Middle frontal gyrus (tissue), 1 donor: ENCODE data around the gene SUCLG1.
A peak's percentile ranks its signal among the peaks of the same experiment; 100 is the strongest.

Experiments
- DNase-seq: peaks from one replicate; pipeline ENCODE4 v3.0.0-alpha.2; 2015; ENCODE audit warnings: low spot score; ENCODE audit errors: extremely low spot score

SUCLG1 gene

GRCh38 chr2:84467389-84467788, 8.3 kb upstream of the SUCLG1 start:
- no peak for DNase-seq

GRCh38 chr2:84461310-84461709, 2.2 kb upstream of the SUCLG1 start:
- no peak for DNase-seq

- no peak for DNase-seq
Observed at GRCh38 chr2:84460670-84461069, 1.6 kb upstream of the SUCLG1 start.

- no peak for DNase-seq
Observed at GRCh38 chr2:84459944-84460429, 907 bp upstream of the SUCLG1 start.

- DNase-seq = no peak
Observed at GRCh38 chr2:84458551-84459017, 496 bp downstream of the SUCLG1 start.

DNA sequence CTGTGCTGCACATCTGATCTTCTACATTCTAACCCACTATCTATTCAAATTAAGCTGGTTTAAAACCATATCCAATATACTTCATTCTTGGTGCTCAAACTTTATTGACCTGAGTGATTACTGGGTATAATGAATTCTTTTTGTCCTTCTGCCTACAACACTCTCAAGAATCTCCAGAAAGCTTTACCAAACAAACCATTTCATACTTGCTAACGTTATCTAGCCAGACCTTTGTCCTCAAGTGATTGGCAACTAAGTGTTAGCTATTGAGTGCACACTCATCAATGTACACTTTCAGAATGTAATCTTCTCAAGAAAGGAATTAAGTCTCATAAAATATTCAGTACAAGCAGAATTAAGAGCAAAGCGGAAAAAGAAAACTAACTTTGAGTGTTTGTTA, 1.4 kb downstream of the SUCLG1 start:
- DNase-seq = no peak

DNA sequence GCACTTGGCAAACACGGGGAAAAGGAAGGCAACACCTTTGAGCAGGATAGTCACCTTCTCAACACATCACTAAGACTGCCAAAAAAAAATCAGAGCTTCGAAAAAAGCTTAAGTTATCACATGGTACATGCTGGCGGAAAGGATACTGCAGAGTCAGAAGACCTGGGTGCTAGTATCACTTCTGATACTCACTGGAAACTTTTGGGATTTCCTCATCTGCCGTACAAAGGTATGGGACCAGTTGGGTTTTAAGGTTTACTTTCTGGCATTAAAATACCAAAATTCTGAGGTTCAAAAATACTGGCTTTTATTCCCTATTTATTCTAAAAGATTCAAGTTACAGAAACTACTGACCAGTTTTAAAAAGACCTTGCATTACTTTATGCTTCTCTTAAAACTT, 2.9 kb downstream of the SUCLG1 start:
- DNase-seq = no peak

GRCh38 chr2:84454581-84454980, 4.5 kb downstream of the SUCLG1 start:
- DNase-seq = no peak

DNA sequence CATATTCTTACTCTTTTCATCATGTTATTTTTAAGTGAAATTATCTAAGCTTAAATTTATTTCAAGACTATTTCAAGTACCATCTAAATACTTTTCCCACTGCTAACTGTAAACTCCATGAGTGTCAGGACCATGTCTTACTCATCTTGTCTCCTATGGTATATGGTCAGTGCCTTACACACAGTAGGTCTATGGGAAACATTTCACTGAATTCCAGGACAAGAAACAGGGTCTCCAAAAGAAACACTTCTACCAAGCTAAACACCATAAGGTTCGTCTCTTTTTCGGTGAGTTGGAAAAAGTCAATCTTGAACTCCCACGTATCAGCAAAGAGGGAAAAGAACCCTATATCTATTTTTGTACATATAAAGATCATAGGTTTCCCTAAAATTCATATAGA, 6.5 kb downstream of the SUCLG1 start:
- no peak for DNase-seq

- no peak for DNase-seq
Observed at GRCh38 chr2:84451579-84451978, 7.5 kb downstream of the SUCLG1 start.

GRCh38 chr2:84450288-84451227, 8.5 kb downstream of the SUCLG1 start:
- no peak for DNase-seq

DNA sequence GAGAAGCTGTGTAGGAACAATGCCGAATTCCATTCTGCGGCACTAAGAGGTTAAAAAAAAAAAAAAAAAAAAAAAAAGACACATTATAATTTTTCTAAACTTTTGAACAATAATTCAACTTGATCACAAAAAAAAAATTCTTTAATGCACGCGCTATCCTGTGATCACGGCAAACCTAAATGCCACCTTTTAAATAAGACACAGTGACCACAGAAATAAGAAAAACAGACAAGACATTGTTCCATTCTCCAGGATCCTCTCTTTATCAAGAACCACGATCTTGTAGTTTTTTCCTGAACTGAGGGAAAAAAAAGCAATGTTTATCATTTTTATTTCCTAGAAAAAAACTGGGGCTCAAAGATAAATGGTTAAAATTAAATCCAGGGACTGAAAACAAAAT, 9.4 kb downstream of the SUCLG1 start:
- DNase-seq = no peak

DNA sequence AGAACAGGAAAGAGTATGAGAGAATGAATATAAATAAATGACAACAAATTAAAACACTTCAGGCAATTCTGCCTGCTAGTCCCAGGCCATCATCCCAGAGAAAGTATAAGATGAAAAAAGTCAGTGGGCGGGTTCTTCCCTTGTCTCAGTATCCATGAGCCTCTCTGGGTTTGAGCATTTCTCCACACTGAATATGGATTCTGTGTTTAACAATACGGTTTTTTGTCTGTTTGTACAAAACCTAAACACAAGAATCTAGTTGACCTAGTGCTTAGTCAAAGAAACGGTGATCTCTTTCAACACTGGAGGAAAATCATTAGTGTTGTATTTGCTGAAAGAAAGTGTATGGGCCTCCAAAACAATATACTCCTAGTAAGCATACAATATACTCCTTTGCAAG, 10.0 kb downstream of the SUCLG1 start:
- no peak for DNase-seq

DNA sequence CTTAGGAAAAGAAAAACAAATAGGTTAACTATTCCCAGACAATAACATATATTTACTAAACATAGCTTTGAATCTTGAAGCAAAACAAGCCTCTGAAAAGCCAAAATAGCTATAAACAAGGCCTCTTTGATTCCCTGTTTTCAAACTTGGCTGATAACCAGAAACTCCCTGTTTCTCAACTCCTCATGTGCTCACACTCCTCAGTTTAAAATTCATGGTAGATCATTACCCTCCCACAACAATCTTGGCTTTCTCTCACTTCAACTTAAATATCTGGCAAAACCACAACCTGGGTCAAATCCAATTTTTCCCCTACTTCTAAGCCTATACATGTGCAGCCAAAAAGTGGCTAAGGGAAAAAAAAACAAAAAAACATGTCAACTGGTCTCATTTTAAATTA, 15.6 kb downstream of the SUCLG1 start:
- no peak for DNase-seq

DNA sequence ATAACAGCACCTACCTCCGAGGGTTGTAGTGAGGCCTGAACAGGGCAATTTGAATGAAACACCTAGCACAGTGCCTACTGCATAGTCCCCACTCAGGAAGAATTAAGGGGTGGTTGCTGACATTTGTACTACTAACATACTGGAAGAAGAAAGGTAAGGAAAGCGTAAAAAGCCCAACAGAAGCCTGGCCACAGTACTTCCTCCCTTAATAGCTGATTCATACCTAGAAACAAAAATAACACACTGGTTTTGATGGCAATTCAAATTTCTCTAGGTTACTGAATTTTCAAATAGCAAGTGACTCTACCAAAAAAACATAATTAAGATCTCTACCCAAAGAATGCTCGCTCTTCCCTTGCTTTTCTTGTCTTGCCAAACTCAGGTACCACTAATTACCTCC, 16.2 kb downstream of the SUCLG1 start:
- no peak for DNase-seq

- no peak for DNase-seq
Observed at GRCh38 chr2:84441505-84441904, 17.6 kb downstream of the SUCLG1 start.

DNA sequence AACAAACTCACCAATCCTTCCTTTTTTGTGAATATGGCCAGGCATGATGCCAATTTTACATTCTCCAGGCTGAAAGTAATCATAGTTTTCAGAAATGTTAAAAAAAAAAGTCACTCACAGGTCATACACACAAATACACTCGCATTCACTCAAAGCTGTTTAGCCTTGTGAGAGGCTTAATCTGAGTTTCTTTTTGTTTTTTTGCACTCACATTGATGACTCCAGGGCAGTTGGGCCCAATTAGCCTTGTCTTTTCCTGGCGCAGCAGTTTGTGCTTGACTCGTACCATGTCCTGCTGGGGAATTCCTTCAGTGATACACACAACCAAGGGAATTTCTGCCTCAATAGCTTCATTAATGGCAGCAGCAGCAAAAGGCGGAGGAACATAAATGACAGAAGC, 18.0 kb downstream of the SUCLG1 start:
- no peak for DNase-seq

DNA sequence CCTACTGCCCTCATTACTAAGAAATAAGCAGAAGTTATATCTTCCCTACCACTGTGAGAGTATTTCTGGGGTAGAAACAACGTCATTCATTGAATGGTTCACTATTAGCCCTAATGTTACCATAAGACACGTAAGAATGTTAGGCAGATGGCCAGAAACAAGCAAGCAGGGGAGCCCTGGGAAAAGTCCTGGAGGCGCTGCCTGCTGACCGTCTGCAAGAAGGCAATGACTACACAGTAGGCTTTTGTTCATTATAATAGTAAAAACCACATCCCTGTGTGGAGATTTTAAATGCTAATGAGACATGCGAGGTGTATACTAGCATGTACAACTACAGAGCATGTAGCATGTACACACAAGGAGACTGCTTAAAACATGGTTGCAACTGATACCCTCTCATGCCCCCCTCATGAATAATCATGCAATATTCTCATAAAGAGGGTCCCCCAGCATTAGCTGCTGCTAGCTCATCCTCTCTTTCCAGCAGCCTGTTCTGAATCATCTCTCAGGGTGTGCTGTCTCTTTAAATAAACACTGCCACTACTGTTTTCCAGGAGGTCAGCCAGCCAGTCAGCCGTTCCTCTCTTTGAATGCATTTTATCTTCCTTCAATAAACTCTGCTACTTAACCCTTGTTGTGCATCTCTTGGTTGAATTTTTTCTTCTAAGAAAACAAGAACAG, 23.6 kb downstream of the SUCLG1 start:
- peak; percentile 37 for DNase-seq

GRCh38 chr2:84429328-84429727, 29.8 kb downstream of the SUCLG1 start:
- no peak for DNase-seq

GRCh38 chr2:84427235-84428138, 31.6 kb downstream of the SUCLG1 start:
- DNase-seq = no peak

DNA sequence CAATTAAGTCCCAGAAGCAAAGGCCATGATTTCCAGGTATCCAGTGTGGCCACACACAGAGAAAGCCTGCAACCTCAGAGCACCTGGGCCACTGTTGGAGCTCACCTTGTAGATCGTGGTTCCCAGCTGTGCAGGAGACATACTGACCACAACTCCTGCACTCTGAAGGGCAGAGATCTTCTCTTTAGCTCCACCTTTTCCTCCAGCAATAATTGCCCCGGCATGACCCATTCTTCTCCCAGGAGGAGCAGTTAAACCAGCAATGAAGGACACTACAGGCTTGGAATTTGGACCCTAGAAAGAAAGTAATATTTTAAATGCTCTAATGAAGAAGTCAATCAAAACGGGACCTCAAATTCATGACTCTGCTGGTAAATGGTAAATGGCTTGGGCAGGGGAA, 33.8 kb downstream of the SUCLG1 start:
- no peak for DNase-seq
